HFF-Myc (cell line): ENCODE results near the gene NPTN.

Source experiments
- DNase-seq: peaks from one replicate; pipeline ENCODE4 v3.0.0-alpha.2; 2011; ENCODE audit warnings: low read depth; ENCODE audit errors: extremely low read depth
- H3K4me3 ChIP-seq: replicated peaks from 2 replicates; pipeline ENCODE4 v1.5.1; 2011; ENCODE audit warnings: low read depth, mild to moderate bottlenecking, control low read depth, low read length
- TF ChIP-seq, protein P1 (sequence below): IDR thresholded peaks from 2 replicates; pipeline ENCODE4 v1.5.1; 2012; ENCODE audit warnings: mild to moderate bottlenecking, low read depth, low read length, control low read depth; ENCODE audit errors: missing control alignments

NPTN gene

DNA sequence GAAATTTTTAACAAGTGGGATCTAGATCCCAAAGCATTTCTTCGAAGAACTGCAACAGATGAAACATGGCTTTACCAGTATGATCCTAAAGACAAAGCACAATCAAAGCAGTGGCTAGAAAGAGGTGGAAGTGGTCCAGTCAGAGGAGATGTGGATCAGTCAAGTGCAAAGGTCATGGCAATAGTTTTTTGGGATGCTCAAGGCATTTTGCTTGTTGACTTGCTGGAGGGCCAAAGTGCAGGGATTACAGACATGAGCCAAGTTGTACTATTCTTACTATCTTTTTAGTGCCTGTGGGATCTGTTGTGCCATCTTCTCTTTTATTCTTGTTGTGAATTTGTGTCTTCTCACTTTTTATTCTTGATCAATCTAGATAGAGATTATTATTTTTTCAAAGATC is 108.3 kb downstream of the NPTN start:
- TF ChIP-seq, protein P1, sequence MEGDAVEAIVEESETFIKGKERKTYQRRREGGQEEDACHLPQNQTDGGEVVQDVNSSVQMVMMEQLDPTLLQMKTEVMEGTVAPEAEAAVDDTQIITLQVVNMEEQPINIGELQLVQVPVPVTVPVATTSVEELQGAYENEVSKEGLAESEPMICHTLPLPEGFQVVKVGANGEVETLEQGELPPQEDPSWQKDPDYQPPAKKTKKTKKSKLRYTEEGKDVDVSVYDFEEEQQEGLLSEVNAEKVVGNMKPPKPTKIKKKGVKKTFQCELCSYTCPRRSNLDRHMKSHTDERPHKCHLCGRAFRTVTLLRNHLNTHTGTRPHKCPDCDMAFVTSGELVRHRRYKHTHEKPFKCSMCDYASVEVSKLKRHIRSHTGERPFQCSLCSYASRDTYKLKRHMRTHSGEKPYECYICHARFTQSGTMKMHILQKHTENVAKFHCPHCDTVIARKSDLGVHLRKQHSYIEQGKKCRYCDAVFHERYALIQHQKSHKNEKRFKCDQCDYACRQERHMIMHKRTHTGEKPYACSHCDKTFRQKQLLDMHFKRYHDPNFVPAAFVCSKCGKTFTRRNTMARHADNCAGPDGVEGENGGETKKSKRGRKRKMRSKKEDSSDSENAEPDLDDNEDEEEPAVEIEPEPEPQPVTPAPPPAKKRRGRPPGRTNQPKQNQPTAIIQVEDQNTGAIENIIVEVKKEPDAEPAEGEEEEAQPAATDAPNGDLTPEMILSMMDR: no peak
- no peak overlapping the region for H3K4me3 ChIP-seq
- no peak for DNase-seq

GRCh38 chr15:73522011-73522410 is 111.2 kb downstream of the NPTN start:
- TF ChIP-seq, protein P1: no peak
- DNase-seq: no peak
- H3K4me3 ChIP-seq: no peak overlapping the region

DNA sequence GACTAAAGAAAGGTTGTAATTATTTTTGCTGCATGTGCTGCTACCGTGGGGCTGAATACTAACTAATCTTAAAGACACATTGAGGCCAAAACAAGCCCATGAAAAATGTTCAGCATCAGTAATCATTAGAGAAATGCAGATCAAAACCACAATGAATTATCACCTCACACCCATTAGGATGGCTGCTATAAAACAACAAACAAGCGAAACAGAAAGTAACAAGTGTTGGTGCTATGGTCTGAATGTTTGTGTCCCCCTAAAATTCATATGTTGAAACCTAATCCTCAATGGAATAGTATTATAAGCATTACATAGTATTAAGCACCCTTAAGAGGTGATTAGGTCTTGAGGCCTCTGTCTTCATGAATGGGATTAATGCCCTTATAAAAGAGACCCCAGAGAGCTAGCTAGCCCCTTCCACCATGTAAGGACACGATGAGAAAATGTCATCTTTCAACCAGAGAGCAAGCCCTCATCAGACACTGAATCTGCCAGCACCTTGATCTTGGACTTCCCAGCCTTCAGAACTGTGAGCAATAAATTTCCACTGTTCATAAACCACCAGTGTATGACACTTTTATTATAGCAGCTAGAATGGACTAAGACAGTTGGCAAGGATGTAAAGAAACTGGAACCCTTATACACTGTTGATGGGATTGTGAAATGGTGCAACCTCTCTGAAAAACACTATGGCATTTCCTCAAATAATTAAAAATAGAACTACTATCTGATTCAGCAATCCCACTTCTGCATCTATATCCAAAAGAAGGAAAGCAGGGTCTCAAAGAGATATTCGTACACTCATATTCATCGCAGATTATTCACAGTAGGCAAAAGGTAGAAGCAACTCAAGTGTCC is 114.1 kb downstream of the NPTN start:
- no peak for DNase-seq
- no peak overlapping the region for H3K4me3 ChIP-seq
- TF ChIP-seq, protein P1: no peak

- DNase-seq: no peak
These were observed 114.9 kb downstream of the NPTN start for GRCh38 chr15:73518180-73518862.

GRCh38 chr15:73517566-73517965 is 115.6 kb downstream of the NPTN start:
- DNase-seq: no peak
- TF ChIP-seq, protein P1: no peak
- no peak overlapping the region for H3K4me3 ChIP-seq

More at GRCh38 chr15:73518180-73518862, 114.9 kb downstream of the NPTN start:
- TF ChIP-seq, protein P1: no peak
- no peak overlapping the region for H3K4me3 ChIP-seq

DNA sequence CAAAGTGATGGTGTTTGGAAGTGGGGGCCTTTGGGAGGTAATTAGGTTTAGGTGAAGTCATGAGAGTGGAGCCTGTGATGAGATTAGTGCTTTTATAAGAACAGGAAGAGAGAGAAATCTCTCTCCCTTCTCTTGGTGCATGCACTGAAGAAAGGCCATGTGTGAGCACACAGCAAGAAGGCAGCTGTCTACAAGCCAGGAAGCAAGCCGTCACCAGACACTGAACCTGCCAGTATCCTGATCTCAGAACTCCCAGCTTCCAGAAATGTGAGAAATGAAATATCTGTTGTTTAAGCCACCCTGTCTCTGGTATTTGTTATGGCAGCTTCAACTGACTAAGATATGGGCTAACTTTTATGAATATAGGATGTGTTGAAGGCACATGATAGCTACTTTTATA is 117.7 kb downstream of the NPTN start:
- TF ChIP-seq, protein P1: no peak
- no peak overlapping the region for H3K4me3 ChIP-seq
- DNase-seq: no peak
